Measurements from ENCODE around the gene ERGIC1. TPM values are rescaled to one million over a fixed set of nuclear protein-coding genes. Genes with fewer than 3 reads are reported as not detected.

The ERGIC1 gene
- total and polyA plus RNA-seq, 2 experiments from 2014 or later = 25.2 to 92.2 TPM

DNA sequence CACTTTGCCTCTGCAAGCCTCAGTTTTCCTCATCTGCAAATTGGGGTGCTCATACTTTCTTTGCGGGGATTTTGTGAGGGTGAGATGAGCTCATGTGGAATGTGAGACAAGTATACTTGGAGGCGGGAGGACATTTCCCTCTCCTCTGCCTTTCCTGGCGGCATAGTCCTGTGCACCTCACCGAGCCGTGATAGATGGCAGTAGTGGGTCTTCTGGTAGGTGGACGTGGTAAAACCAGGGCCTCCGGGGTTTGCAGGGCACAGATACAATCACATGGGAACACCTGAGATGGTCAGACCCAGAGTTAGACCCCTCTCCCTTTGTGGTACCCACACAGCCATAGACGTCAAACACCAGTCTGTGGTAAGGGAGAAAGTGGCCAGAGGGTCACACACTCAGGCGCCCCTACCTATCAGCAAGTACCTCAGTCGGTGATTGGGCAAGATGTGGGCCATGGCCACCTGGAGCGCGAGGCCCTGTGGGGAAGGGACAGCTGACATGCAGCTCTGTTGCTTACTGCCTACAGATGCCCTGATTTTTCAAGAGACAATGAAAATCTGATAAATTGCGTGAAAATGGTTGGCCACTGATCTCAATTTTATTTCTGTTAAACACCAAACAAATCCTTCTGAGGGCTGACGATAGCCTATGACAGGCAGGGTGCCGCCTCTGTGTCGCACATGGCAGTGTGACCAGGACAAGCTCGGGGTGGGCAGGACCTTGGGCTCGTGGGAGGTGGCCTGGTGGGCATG is 9.9 kb downstream of the ERGIC1 start:
- Histone ChIP-seq H3K79me2 (replicated peaks; ENCODE audit: insufficient read depth) (peaks cover 98% of the 10 kb centered on the region), H3K27ac (ENCODE audit: low read depth) (no peak overlapping the region), H3K4me3 (no peak overlapping the region), H3K36me3 (ENCODE audit: insufficient read depth) (no peaks in the 10 kb centered on the region; the same call in 1 of the 2 replicates), H3K9me2 (ENCODE audit: insufficient read depth) (no peaks in the 10 kb centered on the region), H3K4me2 (no peak overlapping the region), H3K27me3 (ENCODE audit: insufficient read depth) (no peaks in the 10 kb centered on the region), H2AFZ (no peak overlapping the region), H4K20me1 (replicated peaks; ENCODE audit: insufficient read depth) (peaks cover 76% of the 10 kb centered on the region), H3K4me1 (ENCODE audit: insufficient read depth) (peaks cover 7% of the 10 kb centered on the region; the same call in 1 of the 2 replicates), H3F3A (replicated peaks; ENCODE audit: low read depth) (no peaks in the 10 kb centered on the region)
- Mint-ChIP-seq H3K36me3 (ENCODE audit: low read depth) (peaks cover 21% of the 10 kb centered on the region; the same call in 2 of the 3 replicates), H3K9me3 (no peaks in the 10 kb centered on the region), H3K4me1 (peaks cover 21% of the 10 kb centered on the region), H3K4me3 (no peak overlapping the region), H3K27ac (0 out of 2 replicates have a peak overlapping the region, but pooled peaks have one; percentile 75), H3K27me3 (ENCODE audit: insufficient read depth, low read depth, poor library complexity) (peaks cover 6% of the 10 kb centered on the region)
- ATAC-seq (peak; percentile 82), DNase-seq (ENCODE audit: low spot score) (peak; percentile 57)
- TF ChIP-seq, protein P1, sequence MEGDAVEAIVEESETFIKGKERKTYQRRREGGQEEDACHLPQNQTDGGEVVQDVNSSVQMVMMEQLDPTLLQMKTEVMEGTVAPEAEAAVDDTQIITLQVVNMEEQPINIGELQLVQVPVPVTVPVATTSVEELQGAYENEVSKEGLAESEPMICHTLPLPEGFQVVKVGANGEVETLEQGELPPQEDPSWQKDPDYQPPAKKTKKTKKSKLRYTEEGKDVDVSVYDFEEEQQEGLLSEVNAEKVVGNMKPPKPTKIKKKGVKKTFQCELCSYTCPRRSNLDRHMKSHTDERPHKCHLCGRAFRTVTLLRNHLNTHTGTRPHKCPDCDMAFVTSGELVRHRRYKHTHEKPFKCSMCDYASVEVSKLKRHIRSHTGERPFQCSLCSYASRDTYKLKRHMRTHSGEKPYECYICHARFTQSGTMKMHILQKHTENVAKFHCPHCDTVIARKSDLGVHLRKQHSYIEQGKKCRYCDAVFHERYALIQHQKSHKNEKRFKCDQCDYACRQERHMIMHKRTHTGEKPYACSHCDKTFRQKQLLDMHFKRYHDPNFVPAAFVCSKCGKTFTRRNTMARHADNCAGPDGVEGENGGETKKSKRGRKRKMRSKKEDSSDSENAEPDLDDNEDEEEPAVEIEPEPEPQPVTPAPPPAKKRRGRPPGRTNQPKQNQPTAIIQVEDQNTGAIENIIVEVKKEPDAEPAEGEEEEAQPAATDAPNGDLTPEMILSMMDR (conservative IDR thresholded peaks at IDR 0.05; ENCODE audit: low read depth in 2 of 2) = peak; percentile 39 to 51
- no peak for TF ChIP-seq CREB1 (CRISPR knock-in tag; IDR thresholded peaks at IDR 0.05; ENCODE audit: low read depth)

DNA sequence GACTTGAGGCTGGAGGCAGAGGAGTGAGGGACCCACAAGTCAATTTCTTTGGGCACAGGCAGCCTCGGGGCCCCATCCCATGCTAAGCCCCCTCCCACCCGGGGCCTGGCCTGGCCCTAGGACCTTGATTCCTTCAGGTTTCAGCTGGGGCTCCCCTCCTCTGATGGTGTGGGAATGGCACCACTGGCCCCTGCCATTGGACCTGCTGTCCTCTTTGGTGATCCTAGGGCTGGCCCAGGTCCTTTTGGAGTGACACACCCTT is 10.5 kb downstream of the ERGIC1 start:
- no peaks in the 10 kb centered on the region for H3K9me3 Mint-ChIP-seq
- Histone ChIP-seq H3K27me3 (ENCODE audit: insufficient read depth) (no peaks in the 10 kb centered on the region), H3K27ac (ENCODE audit: low read depth) (no peak overlapping the region), H3F3A (replicated peaks; ENCODE audit: low read depth) (no peaks in the 10 kb centered on the region), H4K20me1 (replicated peaks; ENCODE audit: insufficient read depth) (peaks cover 78% of the 10 kb centered on the region), H3K79me2 (replicated peaks; ENCODE audit: insufficient read depth) (peaks cover 98% of the 10 kb centered on the region), H3K36me3 (ENCODE audit: insufficient read depth) (no peaks in the 10 kb centered on the region; the same call in 1 of the 2 replicates), H3K4me2 (no peak overlapping the region), H3K4me1 (ENCODE audit: insufficient read depth) (peaks cover 11% of the 10 kb centered on the region; the same call in 1 of the 2 replicates), H2AFZ (no peak overlapping the region), H3K9me2 (ENCODE audit: insufficient read depth) (no peaks in the 10 kb centered on the region), H3K4me3 (no peak overlapping the region)
- H3K4me3 Mint-ChIP-seq = no peak overlapping the region
- DNase-seq (ENCODE audit: low spot score) (no peak), ATAC-seq (no peak)
- H3K4me1 Mint-ChIP-seq = peaks cover 25% of the 10 kb centered on the region
- H3K36me3 Mint-ChIP-seq (ENCODE audit: low read depth) = peaks cover 18% of the 10 kb centered on the region; the same call in 2 of the 3 replicates
- peaks cover 6% of the 10 kb centered on the region for H3K27me3 Mint-ChIP-seq (ENCODE audit: insufficient read depth, low read depth, poor library complexity)
- no peak overlapping the region for H3K27ac Mint-ChIP-seq
- TF ChIP-seq EZH2 (IDR thresholded peaks at IDR 0.05; ENCODE audit: low read depth, unreplicated experiment) (no peak), ZNF331 (CRISPR knock-in tag; IDR thresholded peaks at IDR 0.05; ENCODE audit: low read depth) (no peak), POLR2AphosphoS5 (IDR thresholded peaks at IDR 0.05; ENCODE audit: low read depth) (no peak), CREB1 (CRISPR knock-in tag; IDR thresholded peaks at IDR 0.05; ENCODE audit: low read depth) (no peak), JUNB (IDR thresholded peaks at IDR 0.05; ENCODE audit: unreplicated experiment) (no peak), NANOG (IDR thresholded peaks at IDR 0.05; ENCODE audit: borderline replicate concordance) (no peak), EZH2phosphoT487 (IDR thresholded peaks at IDR 0.05; ENCODE audit: unreplicated experiment) (no peak)
- TF ChIP-seq, protein P2, sequence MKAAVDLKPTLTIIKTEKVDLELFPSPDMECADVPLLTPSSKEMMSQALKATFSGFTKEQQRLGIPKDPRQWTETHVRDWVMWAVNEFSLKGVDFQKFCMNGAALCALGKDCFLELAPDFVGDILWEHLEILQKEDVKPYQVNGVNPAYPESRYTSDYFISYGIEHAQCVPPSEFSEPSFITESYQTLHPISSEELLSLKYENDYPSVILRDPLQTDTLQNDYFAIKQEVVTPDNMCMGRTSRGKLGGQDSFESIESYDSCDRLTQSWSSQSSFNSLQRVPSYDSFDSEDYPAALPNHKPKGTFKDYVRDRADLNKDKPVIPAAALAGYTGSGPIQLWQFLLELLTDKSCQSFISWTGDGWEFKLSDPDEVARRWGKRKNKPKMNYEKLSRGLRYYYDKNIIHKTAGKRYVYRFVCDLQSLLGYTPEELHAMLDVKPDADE (IDR thresholded peaks at IDR 0.05) = no peak
- TF ChIP-seq, protein P1 (conservative IDR thresholded peaks at IDR 0.05; ENCODE audit: low read depth in 2 of 2) = no peak
- TF ChIP-seq, protein P3, sequence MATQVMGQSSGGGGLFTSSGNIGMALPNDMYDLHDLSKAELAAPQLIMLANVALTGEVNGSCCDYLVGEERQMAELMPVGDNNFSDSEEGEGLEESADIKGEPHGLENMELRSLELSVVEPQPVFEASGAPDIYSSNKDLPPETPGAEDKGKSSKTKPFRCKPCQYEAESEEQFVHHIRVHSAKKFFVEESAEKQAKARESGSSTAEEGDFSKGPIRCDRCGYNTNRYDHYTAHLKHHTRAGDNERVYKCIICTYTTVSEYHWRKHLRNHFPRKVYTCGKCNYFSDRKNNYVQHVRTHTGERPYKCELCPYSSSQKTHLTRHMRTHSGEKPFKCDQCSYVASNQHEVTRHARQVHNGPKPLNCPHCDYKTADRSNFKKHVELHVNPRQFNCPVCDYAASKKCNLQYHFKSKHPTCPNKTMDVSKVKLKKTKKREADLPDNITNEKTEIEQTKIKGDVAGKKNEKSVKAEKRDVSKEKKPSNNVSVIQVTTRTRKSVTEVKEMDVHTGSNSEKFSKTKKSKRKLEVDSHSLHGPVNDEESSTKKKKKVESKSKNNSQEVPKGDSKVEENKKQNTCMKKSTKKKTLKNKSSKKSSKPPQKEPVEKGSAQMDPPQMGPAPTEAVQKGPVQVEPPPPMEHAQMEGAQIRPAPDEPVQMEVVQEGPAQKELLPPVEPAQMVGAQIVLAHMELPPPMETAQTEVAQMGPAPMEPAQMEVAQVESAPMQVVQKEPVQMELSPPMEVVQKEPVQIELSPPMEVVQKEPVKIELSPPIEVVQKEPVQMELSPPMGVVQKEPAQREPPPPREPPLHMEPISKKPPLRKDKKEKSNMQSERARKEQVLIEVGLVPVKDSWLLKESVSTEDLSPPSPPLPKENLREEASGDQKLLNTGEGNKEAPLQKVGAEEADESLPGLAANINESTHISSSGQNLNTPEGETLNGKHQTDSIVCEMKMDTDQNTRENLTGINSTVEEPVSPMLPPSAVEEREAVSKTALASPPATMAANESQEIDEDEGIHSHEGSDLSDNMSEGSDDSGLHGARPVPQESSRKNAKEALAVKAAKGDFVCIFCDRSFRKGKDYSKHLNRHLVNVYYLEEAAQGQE (IDR thresholded peaks at IDR 0.05; ENCODE audit: unreplicated experiment) = no peak
